ENCODE data around the gene SLC35E2B. TPM values are rescaled to one million over a fixed set of nuclear protein-coding genes. Genes with fewer than 3 reads are reported as not detected.

Gene SLC35E2B
- total and polyA plus RNA-seq, 7 donors: 9.5 to 78.1 (median 27.2) TPM

DNA sequence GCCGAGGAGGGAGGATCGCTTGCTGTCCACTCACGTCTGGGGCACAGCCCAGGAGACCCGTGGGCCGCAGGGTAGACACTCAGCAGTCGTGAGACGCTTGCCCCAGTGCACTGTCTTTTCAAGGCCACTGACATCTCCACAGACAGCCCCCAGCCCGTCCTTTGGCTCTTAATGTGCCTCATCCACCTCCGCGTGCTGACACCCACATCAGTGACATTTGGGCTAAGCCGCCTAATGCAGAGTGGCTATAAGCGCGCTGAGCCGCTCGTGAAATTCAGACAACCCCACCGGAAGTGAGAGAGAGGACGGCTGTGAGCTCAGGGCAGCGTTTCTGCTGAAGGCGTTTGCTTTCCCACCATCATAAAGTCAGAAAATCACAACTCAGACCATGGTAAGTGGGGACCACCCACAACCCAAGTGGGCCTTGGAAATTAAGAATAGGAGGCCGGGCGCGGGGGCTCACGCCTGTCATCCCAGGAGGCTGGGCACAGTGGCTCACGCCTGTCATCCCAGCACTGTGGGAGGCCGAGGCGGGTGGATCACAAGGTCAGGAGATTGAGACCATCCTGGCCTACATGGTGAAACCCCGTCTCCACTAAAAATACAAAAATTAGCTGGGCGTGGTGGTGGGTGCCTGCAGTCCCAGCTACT, 8.4 kb downstream of the SLC35E2B start:
- intact Hi-C loops (cut with DNase I): no loop called here
- Histone ChIP-seq H3K9me3 (no peaks in the 10 kb centered on the region), H3K36me3 (peaks cover 0 to 11% (median 0%) of the 10 kb centered on the region in 4 donors), H3K4me3 (no peak overlapping the region), H3K27ac (peak overlapping the region in 1 of 4 donors; percentile 20), H3K27me3 (no peaks in the 10 kb centered on the region), H3K4me1 (peaks cover 0 to 24% (median 12%) of the 10 kb centered on the region in 4 donors)
- 91 to 94% methylated on average over 28 of the region's 28 CpGs for whole genome bisulfite sequencing, 2 donors
- TF ChIP-seq CTCF (IDR thresholded peaks at IDR 0.05): no peak
- TF ChIP-seq POLR2AphosphoS5 (IDR thresholded peaks at IDR 0.05): no peak
- no peak for TF ChIP-seq POLR2A (IDR thresholded peaks at IDR 0.05)
- TF ChIP-seq EP300 (IDR thresholded peaks at IDR 0.05): no peak
- no peak for DNase-seq

- Histone ChIP-seq H3K4me1 (peaks cover 0 to 31% (median 18%) of the 10 kb centered on the region in 4 donors), H3K27ac (peak overlapping the region in 1 of 4 donors; percentile 20), H3K27me3 (no peaks in the 10 kb centered on the region), H3K9me3 (no peaks in the 10 kb centered on the region), H3K36me3 (peaks cover 0 to 11% (median 0%) of the 10 kb centered on the region in 4 donors), H3K4me3 (no peak overlapping the region)
- no peak for TF ChIP-seq EP300 (IDR thresholded peaks at IDR 0.05)
- TF ChIP-seq POLR2AphosphoS5 (IDR thresholded peaks at IDR 0.05): no peak
- TF ChIP-seq POLR2A (IDR thresholded peaks at IDR 0.05): no peak
- TF ChIP-seq CTCF (IDR thresholded peaks at IDR 0.05): no peak
- 82 to 83% methylated on average over 26 of the region's 26 CpGs for WGBS, 2 donors
- no peak for DNase-seq
- intact Hi-C loops (cut with DNase I): no loop called here
Observed at GRCh38 chr1:1683104-1683905, 9.3 kb downstream of the SLC35E2B start.

- Histone ChIP-seq H3K27me3 (no peaks in the 10 kb centered on the region), H3K4me1 (peaks cover 0 to 24% (median 18%) of the 10 kb centered on the region in 4 donors), H3K9me3 (no peaks in the 10 kb centered on the region), H3K36me3 (peaks cover 0 to 11% (median 0%) of the 10 kb centered on the region in 4 donors), H3K27ac (no peak overlapping the region), H3K4me3 (no peak overlapping the region)
- WGBS, 2 donors: 55 to 74% methylated on average over 11 of the region's 11 CpGs
- TF ChIP-seq POLR2A (IDR thresholded peaks at IDR 0.05) (no peak), POLR2AphosphoS5 (IDR thresholded peaks at IDR 0.05) (no peak), CTCF (IDR thresholded peaks at IDR 0.05) (no peak), EP300 (IDR thresholded peaks at IDR 0.05) (no peak)
- intact Hi-C loops (cut with DNase I): no loop called here
- DNase-seq: peak; percentile 42
Observed at GRCh38 chr1:1680912-1681273, 11.7 kb downstream of the SLC35E2B start.

- H3K4me1 ChIP-seq: peaks cover 0 to 20% (median 16%) of the 10 kb centered on the region in 4 donors
- peaks cover 0 to 11% (median 0%) of the 10 kb centered on the region in 4 donors for H3K36me3 ChIP-seq
- H3K9me3 ChIP-seq: no peaks in the 10 kb centered on the region
- intact Hi-C loops (cut with DNase I): no loop called here
- H3K27me3 ChIP-seq: no peaks in the 10 kb centered on the region
- no peak overlapping the region for H3K4me3 ChIP-seq
- DNase-seq: peak; percentile 58
- no peak for TF ChIP-seq POLR2AphosphoS5 (IDR thresholded peaks at IDR 0.05)
- TF ChIP-seq POLR2A (IDR thresholded peaks at IDR 0.05): no peak
- TF ChIP-seq CTCF (IDR thresholded peaks at IDR 0.05): no peak
- no peak for TF ChIP-seq EP300 (IDR thresholded peaks at IDR 0.05)
- H3K27ac ChIP-seq: no peak overlapping the region
- WGBS, 2 donors: 92 to 94% methylated on average over 32 of the region's 32 CpGs
Observed at GRCh38 chr1:1680031-1680911, 12.3 kb downstream of the SLC35E2B start.

Data from sigmoid colon (tissue), 7 donors.